ENCODE data around the gene ATP5F1E. TPM values are rescaled to one million over a fixed set of nuclear protein-coding genes. Genes with fewer than 3 reads are reported as not detected.

Gene ATP5F1E
- total RNA-seq, 1 experiment from 2014 or later, result 52.7 TPM

GRCh38 chr20:59000326-59000725 lies 31.8 kb downstream of the ATP5F1E start:
- Mint-ChIP-seq H3K36me3 (ENCODE audit: insufficient read depth in 1 of 3, low read depth in 3 of 3) (peaks cover 2 to 47% (median 43%) of the 10 kb centered on the region in 3 experiments; a peak in 5 of 7 replicates), H3K4me3 (no peak overlapping the region), H3K4me1 (peaks cover 11 to 14% of the 10 kb centered on the region in 2 experiments), H3K27ac (no peak overlapping the region; a peak in 1 of 7 replicates), H3K27me3 (ENCODE audit: low read depth) (peaks cover 1% of the 10 kb centered on the region), H3K9me3 (no peaks in the 10 kb centered on the region)
- H3K79me1 ChIP-seq (ENCODE audit: insufficient read depth, low read depth, low read length, poor library complexity, severe bottlenecking), result no peaks in the 10 kb centered on the region
- H3K27me3 ChIP-seq (ENCODE audit: insufficient read depth, low read length), result no peaks in the 10 kb centered on the region
- no peak for TF ChIP-seq CTCF (conservative IDR thresholded peaks at IDR 0.05)
- no peak overlapping the region for H2AK5ac ChIP-seq (ENCODE audit: insufficient read length, low read length)
- no peaks in the 10 kb centered on the region for H4K20me1 ChIP-seq (ENCODE audit: control insufficient read depth, insufficient read depth, insufficient read length)
- H2BK15ac ChIP-seq (ENCODE audit: low read depth, low read length), result no peak overlapping the region
- no peaks in the 10 kb centered on the region for H3K79me2 ChIP-seq (ENCODE audit: insufficient read depth, low read length)
- no peak overlapping the region for H3T11ph ChIP-seq (ENCODE audit: low read length)
- H2AFZ ChIP-seq (ENCODE audit: low read length), result no peak overlapping the region
- no peak overlapping the region for H4K91ac ChIP-seq (ENCODE audit: insufficient read length, low read depth, low read length)
- H3K27ac ChIP-seq (ENCODE audit: insufficient read length, low read depth, low read length), result no peak overlapping the region
- no peak overlapping the region for H2BK12ac ChIP-seq (ENCODE audit: insufficient read length, low read depth, low read length)
- DNase-seq, result no peak
- H2BK120ac ChIP-seq (ENCODE audit: low read depth, low read length, poor library complexity, severe bottlenecking), result no peak overlapping the region
- H3K4me2 ChIP-seq (ENCODE audit: insufficient read depth, insufficient read length, low read length), result no peak overlapping the region
- no peak overlapping the region for H3K14ac ChIP-seq (ENCODE audit: insufficient read depth, low read length)
- no peak overlapping the region for H3K4ac ChIP-seq (ENCODE audit: low read depth, low read length)
- WGBS (ENCODE audit: extremely low coverage, insufficient read length, low lambda C conversion rate), result no CpG with 5 or more reads among the region's 3 CpGs
- H3K56ac ChIP-seq (ENCODE audit: insufficient read length, low read depth, low read length), result no peak overlapping the region
- no peak overlapping the region for H4K5ac ChIP-seq (ENCODE audit: insufficient read length, low read depth, low read length)
- H3K4me1 ChIP-seq (ENCODE audit: insufficient read depth, low read length), result no peaks in the 10 kb centered on the region
- no peak overlapping the region for H3K9ac ChIP-seq (ENCODE audit: extremely low read depth, insufficient read length, low read length)
- H3K23ac ChIP-seq (ENCODE audit: insufficient read length, low read depth, low read length), result no peak overlapping the region
- H3K18ac ChIP-seq (ENCODE audit: insufficient read length, low read depth, low read length), result no peak overlapping the region
- H2BK20ac ChIP-seq (ENCODE audit: low read depth, low read length, poor library complexity, severe bottlenecking), result no peak overlapping the region
- H4K8ac ChIP-seq (replicated peaks; ENCODE audit: insufficient read length, low read depth, low read length), result no peak overlapping the region
- H2BK5ac ChIP-seq (ENCODE audit: insufficient read length, low read length), result no peak overlapping the region
- no peaks in the 10 kb centered on the region for H3K9me3 ChIP-seq (ENCODE audit: control insufficient read depth, low read depth, low read length)
- no peaks in the 10 kb centered on the region for H3K23me2 ChIP-seq (ENCODE audit: insufficient read length, low read depth, low read length, poor library complexity, severe bottlenecking)
